ENCODE results near the gene SYT2. TPM values are rescaled to one million over a fixed set of nuclear protein-coding genes. Genes with fewer than 3 reads are reported as not detected.

Gene SYT2
- total RNA-seq, 1 experiment from 2014 or later, result not detected

- RAD21 ChIA-PET (ENCODE audit: low non-redundant PET in 1 of 2, low total read pairs in 2 of 2, uncharacterized antibody in 2 of 2, unreplicated experiment in 2 of 2), result no interaction called here
- Histone ChIP-seq H3K9me2 (ENCODE audit: insufficient read depth) (no peaks in the 10 kb centered on the region), H4K20me1 (ENCODE audit: insufficient read depth) (no peaks in the 10 kb centered on the region), H3K4me1 (ENCODE audit: control insufficient read depth in 1 of 2, insufficient read depth in 2 of 2, low read length in 2 of 2) (no peaks in the 10 kb centered on the region), H2AFZ (ENCODE audit: low read depth, low read length, poor library complexity, severe bottlenecking) (no peak overlapping the region), H3K79me2 (ENCODE audit: insufficient read depth, low read length) (no peaks in the 10 kb centered on the region), H3K27me3 (ENCODE audit: insufficient read depth, low read length) (peaks cover 87% of the 10 kb centered on the region), H3K9me3 (ENCODE audit: control insufficient read depth in 1 of 2, insufficient read depth in 1 of 2, low read depth in 1 of 2, low read length in 2 of 2) (no peaks in the 10 kb centered on the region), H3K27ac (ENCODE audit: low read depth, low read length) (no peak overlapping the region), H3K4me2 (ENCODE audit: low read length) (no peak overlapping the region), H3K9ac (ENCODE audit: low read length) (no peak overlapping the region), H3K36me3 (ENCODE audit: control insufficient read depth in 1 of 2, insufficient read depth in 2 of 2, low read length in 2 of 2) (no peaks in the 10 kb centered on the region), H3K4me3 (replicated peaks in 1 of 2; ENCODE audit: low read depth in 1 of 2, low read length in 2 of 2) (no peak overlapping the region)
- TF ChIP-seq JUND (IDR thresholded peaks at IDR 0.05), result no peak
- no peak for TF ChIP-seq ATF3 (IDR thresholded peaks at IDR 0.05)
- TF ChIP-seq CTCF (IDR thresholded peaks at IDR 0.05 in 2 of 3, conservative IDR thresholded peaks at IDR 0.05 in 1 of 3; ENCODE audit: borderline replicate concordance in 1 of 3, insufficient read depth in 1 of 3, low read depth in 2 of 3, low read length in 2 of 3), result no peak
- no peak for TF ChIP-seq CEBPB (IDR thresholded peaks at IDR 0.05; ENCODE audit: low read depth)
- TF ChIP-seq RAD21 (IDR thresholded peaks at IDR 0.05; ENCODE audit: low read depth), result no peak
- no peak for TF ChIP-seq EZH2 (IDR thresholded peaks at IDR 0.05)
- TF ChIP-seq ELF1 (IDR thresholded peaks at IDR 0.05; ENCODE audit: borderline replicate concordance, low read depth), result no peak
- no peak for TF ChIP-seq ZFX (IDR thresholded peaks at IDR 0.05)
- TF ChIP-seq POLR2AphosphoS5 (IDR thresholded peaks at IDR 0.05; ENCODE audit: low read depth, low read length), result no peak
- ATAC-seq, result no peak
- no TSS peak for BruUV-seq (replicated peaks)
- DNase-seq (ENCODE audit: low read depth, low spot score), result no peak
- intact Hi-C loops (cut with micrococcal nuclease), result no loop called here
- POLR2A ChIA-PET, result no interaction called here
- CTCF ChIA-PET, result no interaction called here
Observed at GRCh38 chr1:202701200-202701599, 9.1 kb downstream of the SYT2 start.

GRCh38 chr1:202700061-202700460 lies 10.2 kb downstream of the SYT2 start:
- BruUV-seq (replicated peaks), result no TSS peak
- no peak for ATAC-seq
- CTCF ChIA-PET, result interaction anchor here (0.6 kb wide), 1 partner anchor 8 kb away, joined by 3 read pairs; no protein-coding TSS in a partner anchor

More at GRCh38 chr1:202700061-202700460, 10.2 kb downstream of the SYT2 start:
- Histone ChIP-seq H3K79me2 (ENCODE audit: insufficient read depth, low read length) (no peaks in the 10 kb centered on the region), H4K20me1 (ENCODE audit: insufficient read depth) (no peaks in the 10 kb centered on the region), H3K9me2 (ENCODE audit: insufficient read depth) (no peaks in the 10 kb centered on the region), H3K4me2 (ENCODE audit: low read length) (no peak overlapping the region), H3K9me3 (ENCODE audit: control insufficient read depth in 1 of 2, insufficient read depth in 1 of 2, low read depth in 1 of 2, low read length in 2 of 2) (no peaks in the 10 kb centered on the region), H3K27ac (ENCODE audit: low read depth, low read length) (no peak overlapping the region), H2AFZ (ENCODE audit: low read depth, low read length, poor library complexity, severe bottlenecking) (no peak overlapping the region), H3K4me3 (replicated peaks in 1 of 2; ENCODE audit: low read depth in 1 of 2, low read length in 2 of 2) (no peak overlapping the region), H3K27me3 (ENCODE audit: insufficient read depth, low read length) (peaks cover 87% of the 10 kb centered on the region), H3K9ac (ENCODE audit: low read length) (no peak overlapping the region), H3K4me1 (ENCODE audit: control insufficient read depth in 1 of 2, insufficient read depth in 2 of 2, low read length in 2 of 2) (no peaks in the 10 kb centered on the region), H3K36me3 (ENCODE audit: control insufficient read depth in 1 of 2, insufficient read depth in 2 of 2, low read length in 2 of 2) (no peaks in the 10 kb centered on the region)
- intact Hi-C loops (cut with micrococcal nuclease), result no loop called here
- ChIA-PET RAD21 (ENCODE audit: low non-redundant PET in 1 of 2, low total read pairs in 2 of 2, uncharacterized antibody in 2 of 2, unreplicated experiment in 2 of 2) (no interaction called here), POLR2A (no interaction called here)
- DNase-seq (ENCODE audit: low read depth, low spot score), result no peak
- TF ChIP-seq CBX3 (IDR thresholded peaks at IDR 0.05; ENCODE audit: low read depth) (no peak), YY1 (IDR thresholded peaks at IDR 0.05; ENCODE audit: extremely low read depth, insufficient replicate concordance, low read depth, low read length) (no peak), SP1 (IDR thresholded peaks at IDR 0.05; ENCODE audit: low read depth) (no peak), SIN3A (IDR thresholded peaks at IDR 0.05; ENCODE audit: low read depth) (no peak), MAX (IDR thresholded peaks at IDR 0.05) (no peak), POLR2AphosphoS5 (IDR thresholded peaks at IDR 0.05; ENCODE audit: low read depth, low read length) (no peak), TCF7L2 (IDR thresholded peaks at IDR 0.05; ENCODE audit: borderline replicate concordance, extremely low read depth, insufficient read depth, insufficient read length) (no peak), POLR2A (IDR thresholded peaks at IDR 0.05; ENCODE audit: borderline replicate concordance, extremely low read depth, insufficient read depth, insufficient read length) (no peak), CEBPB (IDR thresholded peaks at IDR 0.05; ENCODE audit: low read depth) (no peak), SRF (IDR thresholded peaks at IDR 0.05; ENCODE audit: low read depth) (no peak), ZBTB33 (IDR thresholded peaks at IDR 0.05; ENCODE audit: extremely low read depth, insufficient replicate concordance, low read length) (no peak), ATF3 (IDR thresholded peaks at IDR 0.05) (no peak), RAD21 (IDR thresholded peaks at IDR 0.05; ENCODE audit: low read depth) (no peak)
